GM12891 (cell line): ENCODE results near the gene PAK4.

Source experiments
- PAX5 ChIP-seq: IDR thresholded peaks from 2 replicates; pipeline ENCODE4 v1.6.1; 2011; ENCODE audit warnings: low read length, moderate library complexity, mild to moderate bottlenecking; ENCODE audit not compliant: insufficient read depth, severe bottlenecking
- POLR2A ChIP-seq: IDR thresholded peaks from 2 replicates; pipeline ENCODE4 v1.6.1; 2011; ENCODE audit warnings: low read depth, low read length, control low read depth
- POLR2AphosphoS5 ChIP-seq: IDR thresholded peaks from 2 replicates; pipeline ENCODE4 v1.6.1; 2011; ENCODE audit warnings: low read depth, low read length, control low read depth
- POU2F2 ChIP-seq: IDR thresholded peaks from 2 replicates; pipeline ENCODE4 v1.6.1; 2011; ENCODE audit warnings: low read depth, mild to moderate bottlenecking, control low read depth, low read length, moderate library complexity
- TAF1 ChIP-seq: IDR thresholded peaks from 2 replicates; pipeline ENCODE4 v1.6.1; 2011; ENCODE audit warnings: low read depth, low read length, control low read depth

- TF ChIP-seq TAF1, result no peak
- TF ChIP-seq POLR2A, result no peak
- no peak for TF ChIP-seq POLR2AphosphoS5
- no peak for TF ChIP-seq PAX5
- no peak for TF ChIP-seq POU2F2
These were observed 48.3 kb upstream of the PAK4 start for GRCh38 chr19:39077323-39077722.
